Retinal pigment epithelial cell (primary cell): ENCODE data around the gene LARGE1.

Source experiments
- DNase-seq: peaks from one replicate; pipeline ENCODE4 v3.0.0-alpha.2; 2010; ENCODE audit warnings: low read depth
- H3K4me3 ChIP-seq: 2 replicates; pipeline ENCODE4 v1.5.1; 2011; ENCODE audit warnings: mild to moderate bottlenecking, low read length, control low read depth, moderate library complexity
- CTCF ChIP-seq: conservative IDR thresholded peaks from 2 replicates; pipeline ENCODE4 v1.5.1; 2011; ENCODE audit warnings: low read depth, low read length, control low read depth, inconsistent platforms

LARGE1 gene

GRCh38 chr22:33561149-33561807, 359.0 kb downstream of the LARGE1 start:
- TF ChIP-seq CTCF = no peak
- DNase-seq = no peak
- no peak overlapping the region for H3K4me3 ChIP-seq

GRCh38 chr22:33557836-33558235, 362.4 kb downstream of the LARGE1 start:
- no peak for DNase-seq
- no peak for TF ChIP-seq CTCF
- H3K4me3 ChIP-seq = no peak overlapping the region

GRCh38 chr22:33555814-33556522, 364.3 kb downstream of the LARGE1 start:
- no peak overlapping the region for H3K4me3 ChIP-seq
- no peak for TF ChIP-seq CTCF
- no peak for DNase-seq

GRCh38 chr22:33553493-33553892, 366.8 kb downstream of the LARGE1 start:
- DNase-seq = no peak
- TF ChIP-seq CTCF = no peak
- H3K4me3 ChIP-seq = no peak overlapping the region

- TF ChIP-seq CTCF = no peak
- no peak for DNase-seq
- H3K4me3 ChIP-seq = no peak overlapping the region
Measured at GRCh38 chr22:33544707-33545106, 375.6 kb downstream of the LARGE1 start.

- H3K4me3 ChIP-seq = no peak overlapping the region
- TF ChIP-seq CTCF = no peak
- DNase-seq = no peak
Measured at GRCh38 chr22:33542722-33543121, 377.6 kb downstream of the LARGE1 start.

GRCh38 chr22:33542153-33542552, 378.1 kb downstream of the LARGE1 start:
- no peak overlapping the region for H3K4me3 ChIP-seq
- no peak for TF ChIP-seq CTCF
- DNase-seq = no peak
